Measurements from ENCODE around the gene TNNI2. TPM values are rescaled to one million over a fixed set of nuclear protein-coding genes. Genes with fewer than 3 reads are reported as not detected.
A peak's percentile ranks its signal among the peaks of the same experiment; 100 is the strongest.

TNNI2 gene
- total RNA-seq, 1 donor from 2014 or later, result not detected

DNA sequence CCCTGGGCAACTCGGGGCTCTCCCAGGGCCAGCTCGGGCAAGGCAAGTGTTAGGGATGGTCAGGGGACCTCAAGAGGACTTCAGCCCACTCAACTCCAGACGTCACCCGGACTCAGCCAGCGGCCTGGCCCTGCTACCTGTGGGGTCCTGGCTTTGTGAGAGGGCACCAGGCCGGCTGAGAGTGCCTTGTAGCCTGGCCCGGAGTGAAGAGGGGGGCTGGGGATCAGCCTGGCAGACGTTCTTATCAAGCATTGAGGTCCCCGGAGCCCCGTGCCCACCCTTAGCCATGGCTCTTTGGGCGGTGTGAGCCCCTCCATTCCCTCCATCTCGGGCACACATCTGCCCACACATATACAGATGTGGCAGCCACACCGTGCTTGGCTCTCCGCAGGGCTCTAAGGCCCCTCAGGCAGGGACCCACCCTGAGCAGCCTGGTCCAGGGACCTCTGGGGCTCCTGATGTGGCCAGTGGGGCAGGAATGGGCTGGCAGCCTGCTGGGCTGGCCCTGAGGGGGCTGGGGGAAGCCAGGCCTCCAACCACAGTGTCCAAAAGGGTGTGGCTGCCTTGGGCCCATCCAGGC, 29.4 kb downstream of the TNNI2 start:
- Histone ChIP-seq H3K4me3 (peak overlapping the region in 1 of 2 donors; percentile 58), H3K36me3 (no peaks in the 10 kb centered on the region), H3K27ac (peak overlapping the region; percentile 58 to 66), H3K27me3 (no peaks in the 10 kb centered on the region), H3K9me3 (no peaks in the 10 kb centered on the region), H3K4me1 (peaks cover 29 to 76% of the 10 kb centered on the region in 2 donors)
- intact Hi-C loops (cut with DNase I), result loop anchor here (10.0 kb wide), 1 partner anchor 293 kb away; the partner anchor contains the start of gene DUSP8
- TF ChIP-seq, protein P1, sequence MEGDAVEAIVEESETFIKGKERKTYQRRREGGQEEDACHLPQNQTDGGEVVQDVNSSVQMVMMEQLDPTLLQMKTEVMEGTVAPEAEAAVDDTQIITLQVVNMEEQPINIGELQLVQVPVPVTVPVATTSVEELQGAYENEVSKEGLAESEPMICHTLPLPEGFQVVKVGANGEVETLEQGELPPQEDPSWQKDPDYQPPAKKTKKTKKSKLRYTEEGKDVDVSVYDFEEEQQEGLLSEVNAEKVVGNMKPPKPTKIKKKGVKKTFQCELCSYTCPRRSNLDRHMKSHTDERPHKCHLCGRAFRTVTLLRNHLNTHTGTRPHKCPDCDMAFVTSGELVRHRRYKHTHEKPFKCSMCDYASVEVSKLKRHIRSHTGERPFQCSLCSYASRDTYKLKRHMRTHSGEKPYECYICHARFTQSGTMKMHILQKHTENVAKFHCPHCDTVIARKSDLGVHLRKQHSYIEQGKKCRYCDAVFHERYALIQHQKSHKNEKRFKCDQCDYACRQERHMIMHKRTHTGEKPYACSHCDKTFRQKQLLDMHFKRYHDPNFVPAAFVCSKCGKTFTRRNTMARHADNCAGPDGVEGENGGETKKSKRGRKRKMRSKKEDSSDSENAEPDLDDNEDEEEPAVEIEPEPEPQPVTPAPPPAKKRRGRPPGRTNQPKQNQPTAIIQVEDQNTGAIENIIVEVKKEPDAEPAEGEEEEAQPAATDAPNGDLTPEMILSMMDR (IDR thresholded peaks at IDR 0.05), result no peak
- DNase-seq (ENCODE audit: low spot score in 2 of 2), result no peak

DNA sequence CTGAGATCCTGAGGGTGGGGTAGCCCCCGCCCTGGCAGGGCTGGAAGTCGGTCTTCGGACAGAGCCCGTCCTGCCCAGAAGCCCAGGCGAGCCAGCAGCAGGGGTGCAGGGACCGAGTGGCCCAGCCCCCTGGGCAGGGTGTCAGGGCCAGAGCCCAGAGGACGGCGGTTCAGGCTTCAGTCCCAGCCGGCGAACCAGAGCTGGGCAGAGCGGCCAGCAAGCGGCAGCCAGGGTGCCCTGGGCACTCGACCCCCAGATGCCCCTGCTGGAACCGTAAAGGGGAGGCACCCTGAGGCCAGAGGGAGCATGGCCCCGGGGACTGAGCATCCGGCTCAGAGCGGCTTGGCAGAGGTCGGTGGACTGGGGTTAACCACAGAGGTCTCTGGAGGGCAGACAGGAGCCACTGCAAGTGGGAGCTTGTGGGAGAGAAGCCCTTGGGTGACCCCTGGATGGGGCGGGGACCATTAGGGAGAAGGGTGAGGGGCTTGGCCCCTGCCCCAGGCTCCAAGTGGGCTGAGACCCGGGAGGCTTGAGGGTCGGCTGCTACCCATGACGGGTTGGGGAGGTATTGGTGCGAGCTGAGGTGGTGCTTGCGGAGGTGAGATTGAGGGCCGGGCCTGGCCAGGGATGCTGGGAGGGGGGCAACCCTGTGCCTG, 30.0 kb downstream of the TNNI2 start:
- no peaks in the 10 kb centered on the region for H3K36me3 ChIP-seq
- peak overlapping the region; percentile 58 to 66 for H3K27ac ChIP-seq
- no peaks in the 10 kb centered on the region for H3K9me3 ChIP-seq
- TF ChIP-seq, protein P1 (IDR thresholded peaks at IDR 0.05), result no peak
- intact Hi-C loops (cut with DNase I), result loop anchor here (10.0 kb wide), 1 partner anchor 294 kb away; the partner anchor contains the start of gene DUSP8
- no peak for DNase-seq (ENCODE audit: low spot score in 2 of 2)
- peaks cover 29 to 71% of the 10 kb centered on the region in 2 donors for H3K4me1 ChIP-seq
- no peaks in the 10 kb centered on the region for H3K27me3 ChIP-seq
- peak overlapping the region; percentile 54 to 58 for H3K4me3 ChIP-seq

DNA sequence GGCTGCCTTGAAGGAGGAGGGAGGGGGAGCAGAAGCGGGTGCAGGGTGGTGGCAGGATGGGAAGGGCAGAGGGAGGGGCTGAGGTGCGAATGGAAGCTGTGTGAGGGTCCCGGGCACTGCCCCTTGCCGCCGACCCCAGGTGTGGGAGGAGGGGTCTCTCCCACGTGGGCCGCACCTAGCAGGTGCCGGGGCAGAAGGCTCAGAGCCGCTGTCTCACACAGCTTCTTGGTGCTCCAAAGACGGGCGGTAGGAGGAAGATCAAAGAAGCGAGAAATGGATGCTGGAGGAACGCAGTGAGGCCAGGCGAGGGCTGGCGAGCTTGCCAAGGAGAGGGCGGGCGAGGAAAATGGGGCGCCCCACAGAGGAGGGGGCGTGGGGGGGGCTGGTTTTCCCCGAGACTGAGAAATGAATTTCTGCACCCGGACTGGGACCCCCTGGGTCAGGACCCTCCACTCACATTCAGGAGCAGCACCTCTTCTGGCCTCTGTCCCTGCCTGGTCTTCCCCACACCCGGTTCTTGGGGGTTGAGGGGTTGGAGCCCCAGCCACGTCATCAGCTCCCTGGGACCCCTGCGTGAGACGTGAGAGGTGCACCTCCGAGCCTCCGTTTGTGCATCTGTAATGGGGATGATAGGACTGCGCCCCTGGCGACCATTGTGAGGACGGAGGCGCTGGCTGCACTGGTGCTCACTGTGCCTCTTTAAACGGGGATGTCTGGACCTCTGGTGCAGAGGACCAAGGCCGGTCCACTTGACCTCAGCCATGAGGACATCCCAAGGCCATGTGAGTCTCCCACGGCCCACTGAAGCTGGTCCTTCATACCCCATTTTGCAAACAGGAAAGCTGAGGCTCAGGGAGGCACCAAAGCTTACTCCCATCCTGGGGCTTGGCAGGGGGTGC, 30.9 kb downstream of the TNNI2 start:
- Histone ChIP-seq H3K4me1 (peaks cover 23 to 62% of the 10 kb centered on the region in 2 donors), H3K9me3 (no peaks in the 10 kb centered on the region), H3K27me3 (no peaks in the 10 kb centered on the region), H3K4me3 (peak overlapping the region; percentile 54 to 58), H3K36me3 (no peaks in the 10 kb centered on the region), H3K27ac (peak overlapping the region; percentile 58 to 66)
- intact Hi-C loops (cut with DNase I), result loop anchor here (10.0 kb wide), 1 partner anchor 295 kb away; the partner anchor contains the start of gene DUSP8
- TF ChIP-seq, protein P1 (IDR thresholded peaks at IDR 0.05), result peak in 1 of 3 experiments; percentile 34
- DNase-seq (ENCODE audit: low spot score in 2 of 2), result no peak

DNA sequence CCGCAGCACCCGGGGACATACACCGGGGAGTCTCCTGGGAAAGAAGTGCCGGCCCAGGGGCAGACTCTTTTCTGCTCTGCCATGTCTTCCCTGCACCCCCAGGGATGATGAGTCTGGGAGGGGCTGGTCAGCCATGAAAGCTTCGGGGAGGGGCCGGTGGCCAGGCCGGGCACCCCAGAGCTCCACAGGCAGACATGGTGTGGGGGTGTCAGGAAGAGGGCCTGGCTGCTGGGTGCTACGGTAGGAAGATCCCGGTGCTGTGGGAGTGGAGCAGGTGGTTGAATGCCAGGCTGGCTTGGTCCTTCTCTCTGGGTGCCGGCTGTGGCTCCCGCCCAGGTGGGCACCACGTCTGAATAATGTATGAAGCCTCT, 31.5 kb downstream of the TNNI2 start:
- intact Hi-C loops (cut with DNase I), result no loop called here
- TF ChIP-seq, protein P1 (IDR thresholded peaks at IDR 0.05), result no peak
- H3K4me3 ChIP-seq, result peak overlapping the region; percentile 54 to 58
- H3K4me1 ChIP-seq, result peaks cover 16 to 58% of the 10 kb centered on the region in 2 donors
- H3K27me3 ChIP-seq, result no peaks in the 10 kb centered on the region
- H3K27ac ChIP-seq, result peak overlapping the region; percentile 57 to 58
- DNase-seq (ENCODE audit: low spot score in 2 of 2), result no peak
- no peaks in the 10 kb centered on the region for H3K36me3 ChIP-seq
- H3K9me3 ChIP-seq, result no peaks in the 10 kb centered on the region

DNA sequence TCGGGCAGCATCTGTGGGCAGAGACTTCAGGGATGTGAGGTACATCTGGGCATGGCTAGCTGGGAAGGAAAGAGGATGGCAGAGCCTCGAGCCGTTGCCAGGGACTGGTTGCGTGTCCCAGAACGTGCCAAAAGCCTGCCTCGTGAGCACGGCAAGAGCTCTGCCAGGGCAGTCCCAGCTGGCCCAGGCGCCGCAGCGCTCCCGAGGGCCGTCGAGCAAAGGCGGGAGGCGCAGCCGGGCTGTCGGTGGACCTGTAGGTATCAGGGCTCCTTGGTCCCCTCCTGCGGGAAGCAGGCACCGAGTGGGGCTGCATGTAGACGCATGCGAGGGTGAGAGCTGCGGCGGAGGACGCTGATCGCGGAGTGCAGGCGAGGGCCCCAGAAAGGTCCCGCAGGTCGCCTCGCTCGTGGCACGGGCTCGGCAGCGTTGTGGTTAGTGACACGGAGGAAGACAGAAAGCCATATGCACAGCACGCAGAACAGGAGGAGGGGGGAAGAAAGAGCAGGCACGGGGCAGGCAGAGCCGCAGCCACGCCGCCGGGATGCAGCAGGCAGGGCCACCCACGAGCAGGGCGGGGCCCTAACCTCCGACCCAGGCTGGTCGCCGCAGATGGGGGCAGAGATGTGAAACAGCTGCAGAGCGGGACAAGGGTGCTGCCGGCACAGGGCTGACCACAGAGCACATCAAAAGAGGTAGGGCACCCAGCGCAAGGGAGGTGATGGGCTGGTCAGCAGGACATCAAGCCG, 32.1 kb downstream of the TNNI2 start:
- no peaks in the 10 kb centered on the region for H3K27me3 ChIP-seq
- H3K9me3 ChIP-seq, result no peaks in the 10 kb centered on the region
- TF ChIP-seq, protein P1 (IDR thresholded peaks at IDR 0.05), result no peak
- no peaks in the 10 kb centered on the region for H3K36me3 ChIP-seq
- peak overlapping the region; percentile 54 to 58 for H3K4me3 ChIP-seq
- no peak for DNase-seq (ENCODE audit: low spot score in 2 of 2)
- intact Hi-C loops (cut with DNase I), result no loop called here
- peak overlapping the region; percentile 57 to 58 for H3K27ac ChIP-seq
- H3K4me1 ChIP-seq, result peaks cover 13 to 55% of the 10 kb centered on the region in 2 donors

All from ascending aorta (tissue), 2 donors.